MCF 10A (cell line): Measurements from ENCODE around the gene ZNF729. TPM values are rescaled to one million over a fixed set of nuclear protein-coding genes. Genes with fewer than 3 reads are reported as not detected.
"Not testable (repeated sequence)": the region's sequence is repeated elsewhere in the genome, so short reads cannot be mapped to it uniquely, and the experiment has no call there.

ENCODE experiments used
- BruUV-seq: library from RNA; stranded (reverse); fragments of 400-500 nt; replicated peaks from 2 replicates; lab custom pipeline; 2021; lab: Mats Ljungman, UMichigan
- CTCF ChIA-PET: fragments of 300-600 bp; sonication (Branson Sonifier 250); formaldehyde crosslinking; extraction: SDS; loops from one replicate; lab custom pipeline; 2021; ENCODE audit warnings: antibody characterized with exemption, inconsistent platforms; lab: Yijun Ruan, JAX
- POLR2A ChIA-PET: fragments of 300-600, 350-650 bp; sonication (Branson Sonifier 250); formaldehyde crosslinking; extraction: SDS; loops from one replicate; lab custom pipeline; 2020; ENCODE audit warnings: antibody characterized with exemption, inconsistent platforms; lab: Yijun Ruan, JAX
- DNase-seq: peaks from one replicate; pipeline ENCODE4 v3.0.0-alpha.2; 2018; ENCODE audit not compliant: unreplicated experiment
- H3K27ac Mint-ChIP-seq: one replicate; pipeline ENCODE4 v1.8.0; 2022; ENCODE audit warnings: mild to moderate bottlenecking, low read depth, mixed read lengths; ENCODE audit not compliant: unreplicated experiment
- H3K27me3 Mint-ChIP-seq: one replicate; pipeline ENCODE4 v1.8.0; 2022; ENCODE audit warnings: mixed read lengths; ENCODE audit not compliant: insufficient read depth, unreplicated experiment
- H3K36me3 Mint-ChIP-seq: one replicate; pipeline ENCODE4 v1.8.0; 2022; ENCODE audit warnings: mild to moderate bottlenecking, moderate library complexity, mixed read lengths; ENCODE audit not compliant: insufficient read depth, unreplicated experiment
- H3K4me1 Mint-ChIP-seq: one replicate; pipeline ENCODE4 v1.8.0; 2022; ENCODE audit warnings: mixed read lengths; ENCODE audit not compliant: insufficient read depth, unreplicated experiment
- H3K4me3 Mint-ChIP-seq: one replicate; pipeline ENCODE4 v1.8.0; 2022; ENCODE audit warnings: mild to moderate bottlenecking, moderate library complexity, mixed read lengths; ENCODE audit not compliant: unreplicated experiment
- H3K9me3 Mint-ChIP-seq: one replicate; pipeline ENCODE4 v1.8.0; 2022; ENCODE audit warnings: mixed read lengths; ENCODE audit not compliant: unreplicated experiment
- intact Hi-C: fragments of 100-400 bp; cut with micrococcal nuclease; formaldehyde crosslinking; loops from 2 replicates; pipeline ENCODE4 v1.14.1; 2022
- total RNA-seq: library from RNA; stranded (reverse); gene quantifications from 2 replicates; pipeline ENCODE4 v1.2.3, GENCODE V29; 2022
- TF ChIP-seq, protein P1 (sequence below): fragments of 200-600 bp; IDR thresholded peaks from one replicate; pipeline ENCODE4 v1.8.0; 2022; ENCODE audit warnings: antibody characterized with exemption, mild to moderate bottlenecking; ENCODE audit not compliant: unreplicated experiment

Gene ZNF729
- total RNA-seq, 1 experiment from 2014 or later: not detected

DNA sequence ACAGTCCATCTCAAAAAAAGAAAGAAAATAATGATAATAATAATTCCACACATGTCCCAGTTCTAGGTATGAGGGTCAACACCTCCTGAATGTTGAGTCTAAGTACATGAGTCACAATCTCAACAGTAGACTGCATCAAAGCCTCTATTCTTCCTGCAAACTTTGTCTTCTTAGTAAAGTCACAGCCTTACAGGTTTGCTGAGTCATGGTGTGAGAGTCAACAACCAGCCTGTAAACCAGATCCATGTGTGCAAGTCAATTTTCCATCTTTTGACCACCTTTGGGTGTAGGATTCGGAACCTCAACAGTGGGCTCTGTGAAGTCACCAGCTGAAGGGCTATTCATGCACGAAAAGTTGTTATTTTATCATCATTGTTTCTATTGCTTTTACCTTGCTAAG lies 25.7 kb upstream of the ZNF729 start:
- intact Hi-C loops: no loop called here
- Mint-ChIP-seq H3K4me1 (no peaks in the 10 kb centered on the region), H3K27ac (no peak overlapping the region), H3K36me3 (no peaks in the 10 kb centered on the region), H3K9me3 (peaks cover 44% of the 10 kb centered on the region), H3K4me3 (no peak overlapping the region), H3K27me3 (no peaks in the 10 kb centered on the region)
- POLR2A ChIA-PET: no interaction called here
- CTCF ChIA-PET: no interaction called here
- no TSS peak for BruUV-seq
- TF ChIP-seq, protein P1, sequence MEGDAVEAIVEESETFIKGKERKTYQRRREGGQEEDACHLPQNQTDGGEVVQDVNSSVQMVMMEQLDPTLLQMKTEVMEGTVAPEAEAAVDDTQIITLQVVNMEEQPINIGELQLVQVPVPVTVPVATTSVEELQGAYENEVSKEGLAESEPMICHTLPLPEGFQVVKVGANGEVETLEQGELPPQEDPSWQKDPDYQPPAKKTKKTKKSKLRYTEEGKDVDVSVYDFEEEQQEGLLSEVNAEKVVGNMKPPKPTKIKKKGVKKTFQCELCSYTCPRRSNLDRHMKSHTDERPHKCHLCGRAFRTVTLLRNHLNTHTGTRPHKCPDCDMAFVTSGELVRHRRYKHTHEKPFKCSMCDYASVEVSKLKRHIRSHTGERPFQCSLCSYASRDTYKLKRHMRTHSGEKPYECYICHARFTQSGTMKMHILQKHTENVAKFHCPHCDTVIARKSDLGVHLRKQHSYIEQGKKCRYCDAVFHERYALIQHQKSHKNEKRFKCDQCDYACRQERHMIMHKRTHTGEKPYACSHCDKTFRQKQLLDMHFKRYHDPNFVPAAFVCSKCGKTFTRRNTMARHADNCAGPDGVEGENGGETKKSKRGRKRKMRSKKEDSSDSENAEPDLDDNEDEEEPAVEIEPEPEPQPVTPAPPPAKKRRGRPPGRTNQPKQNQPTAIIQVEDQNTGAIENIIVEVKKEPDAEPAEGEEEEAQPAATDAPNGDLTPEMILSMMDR: no peak
- no peak for DNase-seq

- CTCF ChIA-PET: no interaction called here
- POLR2A ChIA-PET: no interaction called here
- Mint-ChIP-seq H3K9me3 (peaks cover 36% of the 10 kb centered on the region), H3K27me3 (no peaks in the 10 kb centered on the region), H3K4me3 (no peak overlapping the region), H3K4me1 (no peaks in the 10 kb centered on the region), H3K36me3 (no peaks in the 10 kb centered on the region), H3K27ac (no peak overlapping the region)
- TF ChIP-seq, protein P1: no peak
- intact Hi-C loops: no loop called here
- DNase-seq: no peak
- BruUV-seq: no TSS peak
Measured at GRCh38 chr19:22261596-22261995, 24.6 kb upstream of the ZNF729 start.

DNA sequence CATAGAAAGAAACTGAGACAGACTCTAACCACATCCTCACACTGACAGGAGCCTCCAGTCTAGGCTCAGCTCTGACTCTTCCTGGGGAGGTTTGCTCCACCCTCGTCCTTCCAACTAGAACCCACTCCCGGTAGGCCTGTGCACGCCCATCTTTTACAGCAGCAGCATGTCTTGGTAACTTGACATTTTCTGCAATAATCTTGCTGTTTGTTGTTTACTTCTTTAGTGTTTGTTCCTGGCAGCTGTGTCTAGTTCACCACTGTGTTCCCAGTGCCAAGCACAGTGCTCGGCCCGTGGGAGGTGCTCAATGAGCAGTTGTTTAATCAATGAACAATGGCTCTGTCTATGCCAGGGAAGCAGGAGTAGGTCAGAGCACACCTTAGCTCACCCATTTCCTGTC lies 23.1 kb upstream of the ZNF729 start:
- no peaks in the 10 kb centered on the region for H3K36me3 Mint-ChIP-seq
- H3K4me1 Mint-ChIP-seq: no peaks in the 10 kb centered on the region
- TF ChIP-seq, protein P1: no peak
- no peak overlapping the region for H3K27ac Mint-ChIP-seq
- ChIA-PET CTCF (no interaction called here), POLR2A (no interaction called here)
- intact Hi-C loops: no loop called here
- no peaks in the 10 kb centered on the region for H3K27me3 Mint-ChIP-seq
- H3K4me3 Mint-ChIP-seq: no peak overlapping the region
- DNase-seq: no peak
- H3K9me3 Mint-ChIP-seq: peaks cover 43% of the 10 kb centered on the region
- no TSS peak for BruUV-seq

GRCh38 chr19:22321554-22321953 lies 35.3 kb downstream of the ZNF729 start:
- POLR2A ChIA-PET, H3K36me3 Mint-ChIP-seq, intact Hi-C loops, H3K4me1 Mint-ChIP-seq, BruUV-seq, H3K27ac Mint-ChIP-seq, H3K4me3 Mint-ChIP-seq, DNase-seq, H3K27me3 Mint-ChIP-seq: not testable (repeated sequence)
- CTCF ChIA-PET: interaction anchor here (0.6 kb wide), 1 partner anchor 1363 kb away, joined by 4 read pairs; no protein-coding TSS in a partner anchor
- peaks cover 26% of the 10 kb centered on the region for H3K9me3 Mint-ChIP-seq

GRCh38 chr19:22326219-22326618 lies 40.0 kb downstream of the ZNF729 start:
- Mint-ChIP-seq H3K36me3 (no peaks in the 10 kb centered on the region), H3K27ac (no peak overlapping the region), H3K4me1 (no peaks in the 10 kb centered on the region), H3K9me3 (peaks cover 60% of the 10 kb centered on the region), H3K27me3 (no peaks in the 10 kb centered on the region), H3K4me3 (no peak overlapping the region)
- intact Hi-C loops: no loop called here
- no peak for DNase-seq
- TF ChIP-seq, protein P1: no peak
- no TSS peak for BruUV-seq
- POLR2A ChIA-PET: no interaction called here
- CTCF ChIA-PET: interaction anchor here (0.7 kb wide), 1 partner anchor 881 kb away, joined by 3 read pairs; no protein-coding TSS in a partner anchor
